Activated B cell treated with CpG ODN at 0.5 μM for 24 hours (primary cell): ENCODE measurements around the gene VEGFB. TPM values are rescaled to one million over a fixed set of nuclear protein-coding genes. Genes with fewer than 3 reads are reported as not detected.
A peak's percentile ranks its signal among the peaks of the same experiment; 100 is the strongest.
"Not testable (repeated sequence)": the region's sequence is repeated elsewhere in the genome, so short reads cannot be mapped to it uniquely, and the experiment has no call there.

Experiments
- ATAC-seq: fragments of 200-7000 bp; cut with Tn5 transposase; one replicate; pipeline ENCODE4 v1.10.0; 2021; ENCODE audit warnings: low read depth, mild to moderate bottlenecking, moderate library complexity
- CTCF ChIA-PET: fragments of 350-600 bp; sonication (Branson Sonifier 250); formaldehyde crosslinking; loops from one replicate; lab custom pipeline; 2021; ENCODE audit warnings: antibody characterized with exemption; lab: Charles Lee
- POLR2A ChIA-PET: fragments of 350-600 bp; sonication (Branson Sonifier 250); formaldehyde crosslinking; loops from one replicate; lab custom pipeline; 2021; ENCODE audit warnings: antibody characterized with exemption; lab: Charles Lee
- DNase-seq: peaks from one replicate; pipeline ENCODE4 v3.0.0; 2022
- H3K27ac Mint-ChIP-seq: one replicate; pipeline ENCODE4 v1.8.0; 2020; ENCODE audit warnings: mixed read lengths
- H3K27me3 Mint-ChIP-seq: one replicate; pipeline ENCODE4 v1.8.0; 2021; ENCODE audit warnings: mixed read lengths
- H3K36me3 Mint-ChIP-seq: one replicate; pipeline ENCODE4 v1.8.0; 2021; ENCODE audit warnings: low read depth, mixed read lengths
- H3K4me1 Mint-ChIP-seq: one replicate; pipeline ENCODE4 v1.8.0; 2021; ENCODE audit warnings: mixed read lengths
- H3K4me3 Mint-ChIP-seq: one replicate; pipeline ENCODE4 v1.8.0; 2020; ENCODE audit warnings: mild to moderate bottlenecking, mixed read lengths
- H3K9me3 Mint-ChIP-seq: one replicate; pipeline ENCODE4 v1.8.0; 2020; ENCODE audit warnings: mixed read lengths
- intact Hi-C: fragments of 100-400 bp; cut with micrococcal nuclease; formaldehyde crosslinking; loops from one replicate; pipeline ENCODE4 v1.15.1; 2024
- total RNA-seq: library from RNA; stranded (reverse); gene quantifications from 2 replicates; pipeline ENCODE4 v1.2.3, GENCODE V29; 2022
- TF ChIP-seq, protein P1 (sequence below): fragments of 200-600 bp; IDR thresholded peaks from one replicate; pipeline ENCODE4 v1.8.0; 2022; ENCODE audit warnings: antibody characterized with exemption, mild to moderate bottlenecking

VEGFB gene
- total RNA-seq, 1 donor from 2014 or later = 97.4 TPM

DNA sequence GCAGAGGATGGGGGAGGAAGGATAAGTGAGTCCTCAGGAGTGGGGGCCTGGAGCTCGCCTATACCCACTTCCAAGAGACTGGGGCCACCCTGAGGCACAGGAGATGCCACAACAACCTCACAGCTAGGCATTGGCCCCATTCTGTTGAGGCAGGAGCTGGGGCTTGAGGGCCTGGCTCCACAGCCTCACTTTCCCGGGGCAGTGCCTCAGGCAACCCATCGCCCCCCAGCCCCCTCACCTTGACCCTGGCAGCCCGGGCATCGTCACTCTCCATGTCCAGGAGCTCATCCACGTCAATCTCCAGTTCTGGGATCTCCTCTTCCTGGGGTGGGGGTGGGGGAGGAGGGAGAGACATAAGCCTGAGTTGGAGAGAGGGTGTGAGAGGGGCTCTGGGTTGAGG, 10.6 kb downstream of the VEGFB start:
- H3K4me1 Mint-ChIP-seq = peaks cover 46% of the 10 kb centered on the region
- CTCF ChIA-PET = interaction anchor here (1.0 to 6.2 kb wide), 3 partner anchors 39 to 60 kb away, joined by 3 to 37 read pairs (median 4); partner anchors contain the start of gene FERMT3
- TF ChIP-seq, protein P1, sequence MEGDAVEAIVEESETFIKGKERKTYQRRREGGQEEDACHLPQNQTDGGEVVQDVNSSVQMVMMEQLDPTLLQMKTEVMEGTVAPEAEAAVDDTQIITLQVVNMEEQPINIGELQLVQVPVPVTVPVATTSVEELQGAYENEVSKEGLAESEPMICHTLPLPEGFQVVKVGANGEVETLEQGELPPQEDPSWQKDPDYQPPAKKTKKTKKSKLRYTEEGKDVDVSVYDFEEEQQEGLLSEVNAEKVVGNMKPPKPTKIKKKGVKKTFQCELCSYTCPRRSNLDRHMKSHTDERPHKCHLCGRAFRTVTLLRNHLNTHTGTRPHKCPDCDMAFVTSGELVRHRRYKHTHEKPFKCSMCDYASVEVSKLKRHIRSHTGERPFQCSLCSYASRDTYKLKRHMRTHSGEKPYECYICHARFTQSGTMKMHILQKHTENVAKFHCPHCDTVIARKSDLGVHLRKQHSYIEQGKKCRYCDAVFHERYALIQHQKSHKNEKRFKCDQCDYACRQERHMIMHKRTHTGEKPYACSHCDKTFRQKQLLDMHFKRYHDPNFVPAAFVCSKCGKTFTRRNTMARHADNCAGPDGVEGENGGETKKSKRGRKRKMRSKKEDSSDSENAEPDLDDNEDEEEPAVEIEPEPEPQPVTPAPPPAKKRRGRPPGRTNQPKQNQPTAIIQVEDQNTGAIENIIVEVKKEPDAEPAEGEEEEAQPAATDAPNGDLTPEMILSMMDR = no peak
- DNase-seq (no peak), ATAC-seq (no peak)
- H3K27ac Mint-ChIP-seq = peak overlapping the region; percentile 87
- POLR2A ChIA-PET = interaction anchor here (0.5 to 8.7 kb wide), 23 partner anchors 10 to 1812 kb away, joined by 3 to 127 read pairs (median 5); partner anchors contain the start of genes BAD, ESRRA, FERMT3 and NUDT22
- H3K27me3 Mint-ChIP-seq = no peaks in the 10 kb centered on the region
- no peaks in the 10 kb centered on the region for H3K9me3 Mint-ChIP-seq
- H3K4me3 Mint-ChIP-seq = peak overlapping the region; percentile 90
- intact Hi-C loops = loop anchor here (1.0 to 10.0 kb wide), 3 partner anchors 97 to 530 kb away; partner anchors contain the start of genes OTUB1 and SF1
- H3K36me3 Mint-ChIP-seq = peaks cover 30% of the 10 kb centered on the region

DNA sequence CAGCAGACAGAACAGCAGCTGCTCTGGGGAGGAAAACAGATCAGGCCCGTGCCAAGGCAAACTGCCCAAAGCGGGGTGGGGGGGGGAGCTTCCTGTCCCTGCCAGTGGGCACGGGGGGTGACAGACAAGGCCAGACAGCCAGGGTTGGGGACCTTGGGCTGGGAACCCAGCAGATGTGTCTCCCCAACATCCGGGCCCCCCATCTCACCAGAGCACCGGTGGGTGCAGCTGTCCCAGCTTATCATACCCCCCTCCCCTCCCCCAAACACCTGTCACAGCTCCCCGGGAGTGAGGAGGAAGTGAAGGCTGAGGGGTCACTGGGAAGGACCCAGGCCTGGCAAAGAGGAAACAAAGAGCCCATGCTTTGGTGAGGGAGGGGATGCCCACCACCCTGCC, 11.0 kb downstream of the VEGFB start:
- DNase-seq = no peak
- CTCF ChIA-PET = interaction anchor here (0.8 to 6.2 kb wide), 4 partner anchors 39 to 73 kb away, joined by 3 to 37 read pairs (median 4); partner anchors contain the start of genes FERMT3 and PRDX5

DNA sequence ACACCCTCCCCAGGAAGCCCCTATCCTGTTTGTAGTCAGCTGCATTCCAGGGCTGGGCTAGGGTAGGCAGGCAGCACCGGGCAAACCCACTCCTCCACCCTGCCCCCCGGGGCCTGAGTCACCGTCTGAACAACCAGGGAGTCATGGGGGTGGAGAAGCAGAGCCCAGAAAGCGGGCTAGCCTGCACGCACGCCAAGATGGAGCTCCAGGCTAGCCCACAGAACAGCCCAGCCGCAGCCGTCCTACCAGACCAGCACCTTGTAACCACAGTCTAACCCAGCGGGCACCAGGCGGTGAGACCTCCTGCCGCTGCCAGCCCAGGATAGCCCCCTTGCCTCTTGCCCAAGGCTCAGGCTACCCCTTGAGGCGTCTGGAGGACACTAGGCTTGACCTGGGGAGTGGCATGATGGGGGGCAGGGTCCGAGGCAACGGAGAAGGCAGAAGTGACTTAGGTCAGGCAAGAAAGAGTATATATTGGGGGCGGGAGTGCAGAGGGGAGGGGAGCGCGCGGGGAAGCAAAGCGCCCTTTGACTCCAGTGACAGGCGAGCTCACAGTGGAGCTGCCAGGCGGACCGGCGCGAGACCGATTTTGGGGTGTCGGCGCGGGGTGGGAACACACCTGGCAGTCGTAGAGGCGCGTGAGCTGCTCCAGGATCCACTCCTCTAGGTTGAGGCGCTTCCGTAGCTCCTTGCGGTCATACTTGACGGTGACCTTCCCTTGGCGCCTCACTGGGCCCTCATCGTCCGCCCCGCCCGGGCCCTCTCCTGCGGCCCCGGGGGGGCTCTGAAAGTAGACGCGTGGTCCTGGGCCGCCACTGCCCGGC, 11.6 kb downstream of the VEGFB start:
- Mint-ChIP-seq H3K4me1 (peaks cover 40% of the 10 kb centered on the region), H3K9me3 (no peaks in the 10 kb centered on the region), H3K27me3 (no peaks in the 10 kb centered on the region), H3K4me3 (peak overlapping the region; percentile 90), H3K36me3 (peaks cover 22% of the 10 kb centered on the region), H3K27ac (peak overlapping the region; percentile 87)
- intact Hi-C loops = loop anchor here (1.0 to 10.0 kb wide), 5 partner anchors 16 to 529 kb away; partner anchors contain the start of genes DNAJC4, ESRRA and SF1
- ATAC-seq = peak; percentile 3
- ChIA-PET POLR2A (interaction anchor here (0.6 to 8.7 kb wide), 23 partner anchors 11 to 1855 kb away, joined by 3 to 127 read pairs (median 4); partner anchors contain the start of genes BAD, DNAJC4, ESRRA and FERMT3), CTCF (interaction anchor here (0.8 to 6.2 kb wide), 6 partner anchors 13 to 109 kb away, joined by 3 to 37 read pairs (median 4); partner anchors contain the start of genes FERMT3 and PRDX5)
- TF ChIP-seq, protein P1 = no peak
- DNase-seq = peak; percentile 50

More for the DNA sequence above, 11.0 kb downstream of the VEGFB start:
- peaks cover 43% of the 10 kb centered on the region for H3K4me1 Mint-ChIP-seq
- POLR2A ChIA-PET = interaction anchor here (0.5 to 8.7 kb wide), 23 partner anchors 10 to 1856 kb away, joined by 3 to 127 read pairs (median 5); partner anchors contain the start of genes BAD, ESRRA, FERMT3 and NUDT22
- TF ChIP-seq, protein P1 = no peak
- intact Hi-C loops = loop anchor here (1.0 to 10.0 kb wide), 2 partner anchors 97 to 529 kb away; partner anchors contain the start of gene SF1
- H3K9me3 Mint-ChIP-seq = no peaks in the 10 kb centered on the region
- H3K4me3 Mint-ChIP-seq = peak overlapping the region; percentile 90
- H3K27ac Mint-ChIP-seq = peak overlapping the region; percentile 87
- peaks cover 26% of the 10 kb centered on the region for H3K36me3 Mint-ChIP-seq
- no peak for ATAC-seq
- no peaks in the 10 kb centered on the region for H3K27me3 Mint-ChIP-seq

DNA sequence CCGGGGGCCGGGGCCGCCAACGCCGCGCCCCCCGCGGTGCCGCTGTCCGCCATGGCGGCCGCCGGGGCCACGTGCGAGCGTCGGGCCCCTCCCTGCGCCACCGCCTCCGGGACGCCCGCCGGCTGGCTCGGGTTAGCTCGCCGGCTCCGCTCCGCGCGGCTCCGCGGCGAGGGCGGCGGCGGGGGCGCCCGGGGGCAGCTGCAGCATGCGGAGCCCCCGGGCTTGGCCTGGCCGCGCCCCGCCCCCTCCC, 12.2 kb downstream of the VEGFB start:
- H3K4me1 Mint-ChIP-seq = peaks cover 39% of the 10 kb centered on the region
- intact Hi-C loops = loop anchor here (1.0 to 10.0 kb wide), 4 partner anchors 16 to 528 kb away; partner anchors contain the start of genes DNAJC4, ESRRA and SF1
- peak overlapping the region; percentile 85 for H3K4me3 Mint-ChIP-seq
- H3K27me3 Mint-ChIP-seq, DNase-seq, H3K9me3 Mint-ChIP-seq: not testable (repeated sequence)
- peak; percentile 7 for ATAC-seq
- H3K36me3 Mint-ChIP-seq = peaks cover 22% of the 10 kb centered on the region
- H3K27ac Mint-ChIP-seq = peak overlapping the region; percentile 79
- POLR2A ChIA-PET = interaction anchor here (0.9 to 8.7 kb wide), 11 partner anchors 16 to 89 kb away, joined by 3 to 127 read pairs (median 9); partner anchors contain the start of genes BAD, DNAJC4, ESRRA and FERMT3
- CTCF ChIA-PET = interaction anchor here (1.1 to 6.2 kb wide), 3 partner anchors 14 to 109 kb away, joined by 3 to 37 read pairs (median 6); partner anchors contain the start of gene FERMT3
